HEK293 (cell line): Measurements from ENCODE around the gene LRRC8D.

ENCODE experiments used
- HOXA7 ChIP-seq: sonication (generic); formaldehyde crosslinking; IDR thresholded peaks from 2 replicates; pipeline ENCODE4 v1.8.1; 2022; ENCODE audit warnings: missing genetic modification reagents, borderline replicate concordance
- PRDM2 ChIP-seq: fragments of 450-650 bp; formaldehyde crosslinking; IDR thresholded peaks from 2 replicates; pipeline ENCODE4 v1.5.1; 2016; ENCODE audit warnings: missing biosample characterization, missing genetic modification characterization, borderline replicate concordance
- SP2 ChIP-seq: fragments of 450-650 bp; formaldehyde crosslinking; IDR thresholded peaks from 2 replicates; pipeline ENCODE4 v1.5.1; 2016; ENCODE audit warnings: missing biosample characterization, missing genetic modification characterization
- ZBTB17 ChIP-seq: fragments of 450-650 bp; formaldehyde crosslinking; IDR thresholded peaks from 2 replicates; pipeline ENCODE4 v1.5.1; 2016; ENCODE audit warnings: missing biosample characterization, missing genetic modification characterization
- ZBTB21 ChIP-seq: fragments of 450-650 bp; formaldehyde crosslinking; IDR thresholded peaks from 2 replicates; pipeline ENCODE4 v1.5.1; 2017; ENCODE audit warnings: missing biosample characterization, missing genetic modification characterization
- ZEB2 ChIP-seq: fragments of 450-650 bp; formaldehyde crosslinking; IDR thresholded peaks from 2 replicates; pipeline ENCODE4 v1.5.1; 2016; ENCODE audit warnings: missing biosample characterization, missing genetic modification characterization
- ZFP41 ChIP-seq: fragments of 450-650 bp; formaldehyde crosslinking; IDR thresholded peaks from 2 replicates; pipeline ENCODE4 v1.5.1; 2016; ENCODE audit warnings: missing biosample characterization, missing genetic modification characterization, borderline replicate concordance
- ZNF114 ChIP-seq: fragments of 450-650 bp; formaldehyde crosslinking; IDR thresholded peaks from 2 replicates; pipeline ENCODE4 v1.5.0; 2017; ENCODE audit warnings: missing biosample characterization, missing genetic modification characterization
- ZNF140 ChIP-seq: fragments of 450-650 bp; formaldehyde crosslinking; IDR thresholded peaks from 2 replicates; pipeline ENCODE4 v1.5.1; 2016; ENCODE audit warnings: missing biosample characterization, missing genetic modification characterization
- ZNF146 ChIP-seq: fragments of 450-650 bp; formaldehyde crosslinking; IDR thresholded peaks from 2 replicates; pipeline ENCODE4 v1.5.1; 2016; ENCODE audit warnings: missing biosample characterization, missing genetic modification characterization
- ZNF169 ChIP-seq: fragments of 450-650 bp; formaldehyde crosslinking; IDR thresholded peaks from 2 replicates; pipeline ENCODE4 v1.5.1; 2016; ENCODE audit warnings: missing biosample characterization, missing genetic modification characterization
- ZNF18 ChIP-seq: fragments of 450-650 bp; formaldehyde crosslinking; IDR thresholded peaks from 2 replicates; pipeline ENCODE4 v1.5.1; 2016; ENCODE audit warnings: missing biosample characterization, missing genetic modification characterization
- ZNF184 ChIP-seq: fragments of 450-650 bp; IDR thresholded peaks from 2 replicates; pipeline ENCODE4 v1.5.1; 2018; ENCODE audit warnings: missing biosample characterization, mild to moderate bottlenecking, missing genetic modification characterization
- ZNF223 ChIP-seq: fragments of 450-650 bp; formaldehyde crosslinking; IDR thresholded peaks from 2 replicates; pipeline ENCODE4 v1.5.1; 2016; ENCODE audit warnings: missing biosample characterization, missing genetic modification characterization
- ZNF248 ChIP-seq: fragments of 450-650 bp; formaldehyde crosslinking; IDR thresholded peaks from 2 replicates; pipeline ENCODE4 v1.5.1; 2017; ENCODE audit warnings: missing biosample characterization, missing genetic modification characterization
- ZNF274 ChIP-seq, 2 experiments: fragments of 200-500 bp in 1 of 2; fragments of 450-650 bp in 1 of 2; sonication (Bioruptor generic) in 1 of 2; formaldehyde crosslinking in 1 of 2; IDR thresholded peaks; 2 replicates each; pipeline versions ENCODE4 v1.5.1 to v1.6.1; 2014 to 2016; ENCODE audit warnings: borderline replicate concordance in 1 of 2, inconsistent platforms in 1 of 2, low read length in 1 of 2, missing biosample characterization in 1 of 2, missing genetic modification characterization in 1 of 2
- ZNF341 ChIP-seq: fragments of 450-650 bp; formaldehyde crosslinking; IDR thresholded peaks from 2 replicates; pipeline ENCODE4; 2016; ENCODE audit warnings: low read depth, missing biosample characterization, missing genetic modification characterization
- ZNF350 ChIP-seq: fragments of 450-650 bp; formaldehyde crosslinking; IDR thresholded peaks from 2 replicates; pipeline ENCODE4 v1.5.0; 2017; ENCODE audit warnings: missing biosample characterization, mild to moderate bottlenecking, missing genetic modification characterization
- ZNF362 ChIP-seq: fragments of 450-650 bp; formaldehyde crosslinking; IDR thresholded peaks from 2 replicates; pipeline ENCODE4 v1.5.1; 2016; ENCODE audit warnings: missing biosample characterization, missing genetic modification characterization
- ZNF398 ChIP-seq: fragments of 450-650 bp; formaldehyde crosslinking; IDR thresholded peaks from 2 replicates; pipeline ENCODE4 v1.5.1; 2017; ENCODE audit warnings: missing biosample characterization, missing genetic modification characterization
- ZNF48 ChIP-seq: fragments of 450-650 bp; formaldehyde crosslinking; IDR thresholded peaks from 2 replicates; pipeline ENCODE4 v1.5.1; 2016; ENCODE audit warnings: missing biosample characterization, missing genetic modification characterization
- ZNF501 ChIP-seq: fragments of 450-650 bp; formaldehyde crosslinking; IDR thresholded peaks from 2 replicates; pipeline ENCODE4 v1.5.1; 2016; ENCODE audit warnings: missing biosample characterization, missing genetic modification characterization
- ZNF514 ChIP-seq: fragments of 450-650 bp; formaldehyde crosslinking; IDR thresholded peaks from 2 replicates; pipeline ENCODE4 v1.5.1; 2016; ENCODE audit warnings: missing biosample characterization, missing genetic modification characterization
- ZNF521 ChIP-seq: fragments of 450-650 bp; formaldehyde crosslinking; IDR thresholded peaks from 2 replicates; pipeline ENCODE4 v1.5.1; 2017; ENCODE audit warnings: missing biosample characterization, mild to moderate bottlenecking, missing genetic modification characterization
- ZNF626 ChIP-seq: fragments of 450-650 bp; sonication (Bioruptor Pico); formaldehyde crosslinking; IDR thresholded peaks from 2 replicates; pipeline ENCODE4 v1.5.1; 2018; ENCODE audit warnings: missing biosample characterization, missing genetic modification characterization, inconsistent platforms
- ZNF791 ChIP-seq: fragments of 450-650 bp; formaldehyde crosslinking; IDR thresholded peaks from 2 replicates; pipeline ENCODE4 v1.5.1; 2016; ENCODE audit warnings: missing biosample characterization, missing genetic modification characterization
- ZSCAN23 ChIP-seq: fragments of 450-650 bp; formaldehyde crosslinking; IDR thresholded peaks from 2 replicates; pipeline ENCODE4 v1.5.1; 2016; ENCODE audit warnings: missing biosample characterization, missing genetic modification characterization
- ZSCAN5A ChIP-seq: fragments of 450-650 bp; formaldehyde crosslinking; IDR thresholded peaks from 2 replicates; pipeline ENCODE4 v1.5.1; 2016; ENCODE audit warnings: missing biosample characterization, missing genetic modification characterization

Gene LRRC8D

GRCh38 chr1:89820422-89821321 is at the start of gene LRRC8D (continued):
- no peak for TF ChIP-seq PRDM2 (tag by site-specific recombination)
- no peak for TF ChIP-seq ZNF18 (tag by site-specific recombination)
- TF ChIP-seq ZNF169 (tag by site-specific recombination) = no peak
- no peak for TF ChIP-seq ZNF140
- no peak for TF ChIP-seq ZNF274 (IDR thresholded peaks at IDR 0.05; ENCODE audit: low read length)
- no peak for TF ChIP-seq ZNF274 (tag by site-specific recombination; IDR thresholded peaks at IDR 0.05; ENCODE audit: borderline replicate concordance)
- no peak for TF ChIP-seq ZNF146 (tag by site-specific recombination)
- peak; percentile 64; the same call in 1 of the 2 replicates for TF ChIP-seq ZNF501 (tag by site-specific recombination)
- TF ChIP-seq ZNF398 = peak; percentile 26; the same call in 1 of the 2 replicates
- no peak for TF ChIP-seq ZSCAN23
- TF ChIP-seq ZNF341 (tag by site-specific recombination) = peak; percentile 89
- no peak for TF ChIP-seq ZNF48 (tag by site-specific recombination)
- TF ChIP-seq ZBTB17 (tag by site-specific recombination) = peak; percentile 46
- TF ChIP-seq HOXA7 (CRISPR knock-in tag) = no peak
- no peak for TF ChIP-seq ZNF248 (tag by site-specific recombination)
- no peak for TF ChIP-seq ZSCAN5A (tag by site-specific recombination)
- no peak for TF ChIP-seq ZNF184 (tag by site-specific recombination)
- peak; percentile 70 for TF ChIP-seq SP2 (tag by site-specific recombination)
- peak; percentile 89 for TF ChIP-seq ZEB2 (tag by site-specific recombination)
- no peak for TF ChIP-seq ZNF626
- no peak for TF ChIP-seq ZNF521 (tag by site-specific recombination)
- no peak for TF ChIP-seq ZNF514
- no peak for TF ChIP-seq ZFP41 (tag by site-specific recombination)
- TF ChIP-seq ZNF362 (tag by site-specific recombination) = no peak
- TF ChIP-seq ZBTB21 (tag by site-specific recombination) = no peak
- no peak for TF ChIP-seq ZNF791 (tag by site-specific recombination)
- TF ChIP-seq ZNF114 (tag by site-specific recombination) = no peak
- no peak for TF ChIP-seq ZNF350 (tag by site-specific recombination)
- TF ChIP-seq ZNF223 = no peak
